GM19240 (cell line): ENCODE data around the gene MTCP1.

Experiments
- DNase-seq: peaks from one replicate; pipeline ENCODE4 v3.0.0; 2011; ENCODE audit warnings: low spot score; ENCODE audit not compliant: insufficient read length

Gene MTCP1

GRCh38 chrX:155070975-155071693, at the start of gene MTCP1, which contains the start of the genes BRCC3 and CMC4:
TSS of gene MTCP1 (minus strand) at chrX:155071136. CDS start at chrX:155066010, 5,126 bp downstream.
TSS of gene BRCC3 (plus strand) at chrX:155071508. CDS start at chrX:155071528, 20 bp downstream.
TSS of gene CMC4 (minus strand) at chrX:155071136. CDS start at chrX:155064023, 7,113 bp downstream.
- peak; percentile 56 for DNase-seq

GRCh38 chrX:155115174-155115819, 44.4 kb upstream of the MTCP1 start:
- DNase-seq: no peak

GRCh38 chrX:155113097-155113496, 42.2 kb upstream of the MTCP1 start:
- DNase-seq: no peak

GRCh38 chrX:155112171-155112570, 41.2 kb upstream of the MTCP1 start:
- no peak for DNase-seq

- no peak for DNase-seq
These were observed 37.5 kb upstream of the MTCP1 start for GRCh38 chrX:155108427-155108826.

GRCh38 chrX:155105919-155106318, 35.0 kb upstream of the MTCP1 start:
- DNase-seq: no peak

- no peak for DNase-seq
These were observed 23.6 kb upstream of the MTCP1 start for GRCh38 chrX:155094468-155095061.

GRCh38 chrX:155086961-155087735, 16.2 kb upstream of the MTCP1 start:
- DNase-seq: no peak

GRCh38 chrX:155086202-155086840, 15.4 kb upstream of the MTCP1 start:
- no peak for DNase-seq

GRCh38 chrX:155071694-155072280, 851 bp upstream of the MTCP1 start:
- no peak for DNase-seq

- no peak for DNase-seq
These were observed 317 bp downstream of the MTCP1 start for GRCh38 chrX:155070663-155070974.

- no peak for DNase-seq
These were observed 898 bp downstream of the MTCP1 start for GRCh38 chrX:155070038-155070437.

GRCh38 chrX:155069414-155069813, 1.5 kb downstream of the MTCP1 start:
- no peak for DNase-seq

GRCh38 chrX:155068165-155068564, 2.8 kb downstream of the MTCP1 start:
- DNase-seq: no peak

GRCh38 chrX:155065035-155065734, 5.8 kb downstream of the MTCP1 start:
- no peak for DNase-seq

GRCh38 chrX:155061760-155062159, 9.2 kb downstream of the MTCP1 start:
- no peak for DNase-seq

- DNase-seq: no peak
These were observed 13.8 kb downstream of the MTCP1 start for GRCh38 chrX:155056877-155057792.

GRCh38 chrX:155056471-155056870, 14.5 kb downstream of the MTCP1 start:
- DNase-seq: no peak

- no peak for DNase-seq
These were observed 15.4 kb downstream of the MTCP1 start for GRCh38 chrX:155055494-155055893.
